ENCODE measurements around the gene CYP2U1. TPM values are rescaled to one million over a fixed set of nuclear protein-coding genes. Genes with fewer than 3 reads are reported as not detected.

CYP2U1 gene
- total RNA-seq, 1 donor from 2014 or later = 11.6 TPM

- Mint-ChIP-seq H3K27me3 (no peaks in the 10 kb centered on the region), H3K27ac (peak overlapping the region; percentile 18), H3K4me3 (no peak overlapping the region), H3K36me3 (ENCODE audit: low read depth) (peaks cover 10% of the 10 kb centered on the region), H3K4me1 (peaks cover 56% of the 10 kb centered on the region), H3K9me3 (no peaks in the 10 kb centered on the region)
- ChIA-PET POLR2A (interaction anchor here (1.3 kb wide), 1 partner anchor 629 kb away, joined by 3 read pairs; the partner anchor contains the start of gene RPL34), CTCF (interaction anchor here (0.9 to 1.4 kb wide), 2 partner anchors 19 to 581 kb away, joined by 3 read pairs; no protein-coding TSS in a partner anchor)
- DNase-seq (no peak), ATAC-seq (ENCODE audit: low read depth) (no peak)
- intact Hi-C loops (cut with micrococcal nuclease) = no loop called here
- TF ChIP-seq CTCF (IDR thresholded peaks at IDR 0.05) = no peak
Observed at GRCh38 chr4:107991945-107992630, 60.7 kb downstream of the CYP2U1 start.

- Mint-ChIP-seq H3K4me1 (peaks cover 56% of the 10 kb centered on the region), H3K4me3 (peak overlapping the region; percentile 46), H3K27me3 (no peaks in the 10 kb centered on the region), H3K27ac (peak overlapping the region; percentile 71), H3K36me3 (ENCODE audit: low read depth) (peaks cover 18% of the 10 kb centered on the region), H3K9me3 (no peaks in the 10 kb centered on the region)
- DNase-seq = no peak
- CTCF ChIA-PET = interaction anchor here (1.1 to 1.5 kb wide), 3 partner anchors 19 to 62 kb away, joined by 3 to 4 read pairs (median 4); partner anchors contain the start of gene CYP2U1
- no peak for ATAC-seq (ENCODE audit: low read depth)
- intact Hi-C loops (cut with micrococcal nuclease) = no loop called here
- POLR2A ChIA-PET = no interaction called here
- TF ChIP-seq CTCF (IDR thresholded peaks at IDR 0.05) = no peak
Observed at GRCh38 chr4:107993969-107994368, 62.6 kb downstream of the CYP2U1 start.

GRCh38 chr4:107994894-107995293 lies 63.5 kb downstream of the CYP2U1 start:
- TF ChIP-seq CTCF (IDR thresholded peaks at IDR 0.05) = no peak
- H3K27me3 Mint-ChIP-seq = no peaks in the 10 kb centered on the region
- H3K27ac Mint-ChIP-seq = no peak overlapping the region
- intact Hi-C loops (cut with micrococcal nuclease) = no loop called here
- no peak overlapping the region for H3K4me3 Mint-ChIP-seq
- H3K36me3 Mint-ChIP-seq (ENCODE audit: low read depth) = peaks cover 17% of the 10 kb centered on the region
- no peaks in the 10 kb centered on the region for H3K9me3 Mint-ChIP-seq
- no peak for ATAC-seq (ENCODE audit: low read depth)
- DNase-seq = no peak
- H3K4me1 Mint-ChIP-seq = peaks cover 50% of the 10 kb centered on the region
- ChIA-PET CTCF (no interaction called here), POLR2A (no interaction called here)

GRCh38 chr4:107996949-107997788 lies 65.8 kb downstream of the CYP2U1 start:
- ChIA-PET POLR2A (interaction anchor here (0.7 kb wide), 1 partner anchor 543 kb away, joined by 4 read pairs; no protein-coding TSS in a partner anchor), CTCF (no interaction called here)
- intact Hi-C loops (cut with micrococcal nuclease) = no loop called here
- Mint-ChIP-seq H3K4me1 (peaks cover 35% of the 10 kb centered on the region), H3K27me3 (no peaks in the 10 kb centered on the region), H3K36me3 (ENCODE audit: low read depth) (peaks cover 22% of the 10 kb centered on the region), H3K27ac (no peak overlapping the region), H3K4me3 (no peak overlapping the region), H3K9me3 (no peaks in the 10 kb centered on the region)
- DNase-seq = no peak
- no peak for TF ChIP-seq CTCF (IDR thresholded peaks at IDR 0.05)
- ATAC-seq (ENCODE audit: low read depth) = no peak

- peaks cover 24% of the 10 kb centered on the region for H3K36me3 Mint-ChIP-seq (ENCODE audit: low read depth)
- H3K9me3 Mint-ChIP-seq = no peaks in the 10 kb centered on the region
- CTCF ChIA-PET = no interaction called here
- H3K4me1 Mint-ChIP-seq = peaks cover 29% of the 10 kb centered on the region
- no peak overlapping the region for H3K27ac Mint-ChIP-seq
- no peak for TF ChIP-seq CTCF (IDR thresholded peaks at IDR 0.05)
- DNase-seq (no peak), ATAC-seq (ENCODE audit: low read depth) (no peak)
- no peaks in the 10 kb centered on the region for H3K27me3 Mint-ChIP-seq
- intact Hi-C loops (cut with micrococcal nuclease) = no loop called here
- H3K4me3 Mint-ChIP-seq = no peak overlapping the region
- POLR2A ChIA-PET = no interaction called here
Observed at GRCh38 chr4:107997794-107998193, 66.4 kb downstream of the CYP2U1 start.
